HL-60 (cell line): ENCODE measurements around the gene PCDHB4.

ENCODE experiments used
- POLR2AphosphoS5 ChIP-seq: IDR thresholded peaks from 2 replicates; pipeline ENCODE4 v1.6.1; 2012; ENCODE audit warnings: low read depth
- SPI1 ChIP-seq: IDR thresholded peaks from 2 replicates; pipeline ENCODE4 v1.6.1; 2012; ENCODE audit warnings: low read depth, mild to moderate bottlenecking, borderline replicate concordance
- TF ChIP-seq, protein P1 (sequence below): IDR thresholded peaks from one replicate; pipeline ENCODE4 v1.5.1; 2011; ENCODE audit warnings: low read length, control low read depth, inconsistent platforms; ENCODE audit not compliant: insufficient read depth
- TF ChIP-seq, protein P2 (sequence below): IDR thresholded peaks from 2 replicates; pipeline ENCODE4 v1.6.1; 2012; ENCODE audit warnings: low read depth; ENCODE audit not compliant: insufficient replicate concordance

DNA sequence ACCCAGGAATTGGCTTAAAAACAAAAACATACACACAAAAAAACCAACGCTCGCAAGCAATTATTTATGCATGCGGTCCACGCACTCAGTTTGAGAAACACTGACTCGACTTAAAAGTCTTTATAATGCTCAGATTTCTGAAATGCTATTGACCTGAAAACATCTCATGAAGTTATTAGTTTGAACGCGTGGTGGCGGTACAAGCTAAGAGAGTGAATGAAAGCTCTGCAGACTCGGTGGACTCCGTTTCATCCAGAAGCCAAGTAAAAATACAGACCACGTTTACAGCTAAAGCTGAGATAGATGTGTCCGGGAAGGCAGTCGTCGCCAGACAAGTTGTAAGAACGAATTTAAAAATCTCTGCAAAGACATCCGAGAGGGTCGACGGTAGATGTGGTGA, 28.2 kb downstream of the PCDHB4 start, which contains the start of gene PCDHB6:
- TF ChIP-seq, protein P1, sequence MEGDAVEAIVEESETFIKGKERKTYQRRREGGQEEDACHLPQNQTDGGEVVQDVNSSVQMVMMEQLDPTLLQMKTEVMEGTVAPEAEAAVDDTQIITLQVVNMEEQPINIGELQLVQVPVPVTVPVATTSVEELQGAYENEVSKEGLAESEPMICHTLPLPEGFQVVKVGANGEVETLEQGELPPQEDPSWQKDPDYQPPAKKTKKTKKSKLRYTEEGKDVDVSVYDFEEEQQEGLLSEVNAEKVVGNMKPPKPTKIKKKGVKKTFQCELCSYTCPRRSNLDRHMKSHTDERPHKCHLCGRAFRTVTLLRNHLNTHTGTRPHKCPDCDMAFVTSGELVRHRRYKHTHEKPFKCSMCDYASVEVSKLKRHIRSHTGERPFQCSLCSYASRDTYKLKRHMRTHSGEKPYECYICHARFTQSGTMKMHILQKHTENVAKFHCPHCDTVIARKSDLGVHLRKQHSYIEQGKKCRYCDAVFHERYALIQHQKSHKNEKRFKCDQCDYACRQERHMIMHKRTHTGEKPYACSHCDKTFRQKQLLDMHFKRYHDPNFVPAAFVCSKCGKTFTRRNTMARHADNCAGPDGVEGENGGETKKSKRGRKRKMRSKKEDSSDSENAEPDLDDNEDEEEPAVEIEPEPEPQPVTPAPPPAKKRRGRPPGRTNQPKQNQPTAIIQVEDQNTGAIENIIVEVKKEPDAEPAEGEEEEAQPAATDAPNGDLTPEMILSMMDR = no peak
- TF ChIP-seq, protein P2, sequence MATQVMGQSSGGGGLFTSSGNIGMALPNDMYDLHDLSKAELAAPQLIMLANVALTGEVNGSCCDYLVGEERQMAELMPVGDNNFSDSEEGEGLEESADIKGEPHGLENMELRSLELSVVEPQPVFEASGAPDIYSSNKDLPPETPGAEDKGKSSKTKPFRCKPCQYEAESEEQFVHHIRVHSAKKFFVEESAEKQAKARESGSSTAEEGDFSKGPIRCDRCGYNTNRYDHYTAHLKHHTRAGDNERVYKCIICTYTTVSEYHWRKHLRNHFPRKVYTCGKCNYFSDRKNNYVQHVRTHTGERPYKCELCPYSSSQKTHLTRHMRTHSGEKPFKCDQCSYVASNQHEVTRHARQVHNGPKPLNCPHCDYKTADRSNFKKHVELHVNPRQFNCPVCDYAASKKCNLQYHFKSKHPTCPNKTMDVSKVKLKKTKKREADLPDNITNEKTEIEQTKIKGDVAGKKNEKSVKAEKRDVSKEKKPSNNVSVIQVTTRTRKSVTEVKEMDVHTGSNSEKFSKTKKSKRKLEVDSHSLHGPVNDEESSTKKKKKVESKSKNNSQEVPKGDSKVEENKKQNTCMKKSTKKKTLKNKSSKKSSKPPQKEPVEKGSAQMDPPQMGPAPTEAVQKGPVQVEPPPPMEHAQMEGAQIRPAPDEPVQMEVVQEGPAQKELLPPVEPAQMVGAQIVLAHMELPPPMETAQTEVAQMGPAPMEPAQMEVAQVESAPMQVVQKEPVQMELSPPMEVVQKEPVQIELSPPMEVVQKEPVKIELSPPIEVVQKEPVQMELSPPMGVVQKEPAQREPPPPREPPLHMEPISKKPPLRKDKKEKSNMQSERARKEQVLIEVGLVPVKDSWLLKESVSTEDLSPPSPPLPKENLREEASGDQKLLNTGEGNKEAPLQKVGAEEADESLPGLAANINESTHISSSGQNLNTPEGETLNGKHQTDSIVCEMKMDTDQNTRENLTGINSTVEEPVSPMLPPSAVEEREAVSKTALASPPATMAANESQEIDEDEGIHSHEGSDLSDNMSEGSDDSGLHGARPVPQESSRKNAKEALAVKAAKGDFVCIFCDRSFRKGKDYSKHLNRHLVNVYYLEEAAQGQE = no peak
- TF ChIP-seq POLR2AphosphoS5 (no peak), SPI1 (no peak)
